C4-2B (cell line): ENCODE measurements around the gene POU6F2.

ENCODE experiments used
- H3K27ac ChIP-seq: fragments of 450-650 bp; 2 replicates; pipeline ENCODE4 v1.5.1; 2017
- CTCF ChIP-seq: fragments of 450-650 bp; conservative IDR thresholded peaks from 2 replicates; pipeline ENCODE4 v1.5.1; 2017; ENCODE audit warnings: mild to moderate bottlenecking
- ZFX ChIP-seq: fragments of 450-650 bp; IDR thresholded peaks from 2 replicates; pipeline ENCODE4 v1.6.1; 2017

The POU6F2 gene

GRCh38 chr7:39432368-39432767 lies 454.7 kb downstream of the POU6F2 start:
- TF ChIP-seq CTCF (no peak), ZFX (no peak)
- H3K27ac ChIP-seq: no peak overlapping the region

GRCh38 chr7:39432807-39433416 lies 455.2 kb downstream of the POU6F2 start:
- H3K27ac ChIP-seq: no peak overlapping the region
- no peak for TF ChIP-seq ZFX

- no peak overlapping the region for H3K27ac ChIP-seq
- no peak for TF ChIP-seq CTCF
- no peak for TF ChIP-seq ZFX
These were observed 455.8 kb downstream of the POU6F2 start for GRCh38 chr7:39433550-39433949.

GRCh38 chr7:39434012-39434411 lies 456.3 kb downstream of the POU6F2 start:
- H3K27ac ChIP-seq: no peak overlapping the region
- no peak for TF ChIP-seq CTCF
- TF ChIP-seq ZFX: no peak

GRCh38 chr7:39446546-39446945 lies 468.8 kb downstream of the POU6F2 start:
- H3K27ac ChIP-seq: no peak overlapping the region
- TF ChIP-seq ZFX (no peak), CTCF (no peak)

GRCh38 chr7:39451901-39452300 lies 474.2 kb downstream of the POU6F2 start:
- H3K27ac ChIP-seq: no peak overlapping the region
- TF ChIP-seq ZFX (no peak), CTCF (no peak)

- no peak overlapping the region for H3K27ac ChIP-seq
- TF ChIP-seq CTCF (peak; percentile 93), ZFX (no peak)
These were observed 476.1 kb downstream of the POU6F2 start for GRCh38 chr7:39453743-39454355.
